BJ (cell line): ENCODE measurements around the gene KCNA5. TPM values are rescaled to one million over a fixed set of nuclear protein-coding genes. Genes with fewer than 3 reads are reported as not detected.

Experiments
- CTCF ChIA-PET: fragments of 350-600 bp; formaldehyde crosslinking; extraction: SDS; loops from one replicate; lab custom pipeline; 2021; ENCODE audit warnings: antibody characterized with exemption, inconsistent platforms; lab: Yijun Ruan, JAX
- POLR2A ChIA-PET: fragments of 300-600 bp; sonication (Branson Sonifier 250); formaldehyde crosslinking; extraction: SDS; loops from one replicate; lab custom pipeline; 2021; ENCODE audit warnings: antibody characterized with exemption; lab: Charles Lee
- DNase-seq: peaks from one replicate; pipeline ENCODE4 v3.0.0-alpha.2; 2011; ENCODE audit warnings: low read depth
- H3K27me3 ChIP-seq: 2 replicates; pipeline ENCODE4 v1.6.0; 2011; ENCODE audit warnings: low read length; ENCODE audit not compliant: control insufficient read depth, insufficient read depth
- H3K36me3 ChIP-seq: 2 replicates; pipeline ENCODE4 v1.5.1; 2011; ENCODE audit warnings: low read length; ENCODE audit not compliant: control insufficient read depth, insufficient read depth
- H3K4me3 ChIP-seq: 2 replicates; pipeline ENCODE4 v1.5.1; 2011; ENCODE audit warnings: low read depth, mild to moderate bottlenecking, control low read depth, low read length
- polyA plus RNA-seq: library from polyadenylated mRNA; depleted of rRNA; stranded (reverse); fragments of >200 nt; gene quantifications from 2 replicates; pipeline ENCODE4 v1.2.3, GENCODE V29; 2011
- TF ChIP-seq, protein P1 (sequence below): IDR thresholded peaks from 2 replicates; pipeline ENCODE4 v1.5.1; 2011; ENCODE audit warnings: low read depth, mild to moderate bottlenecking, control low read depth, inconsistent platforms, low read length, moderate library complexity; ENCODE audit not compliant: insufficient read depth

Gene KCNA5
- polyA plus RNA-seq, 1 experiment: not detected

GRCh38 chr12:5083955-5084849, 40.5 kb downstream of the KCNA5 start:
- Histone ChIP-seq H3K36me3 (no peaks in the 10 kb centered on the region), H3K27me3 (peaks cover 3% of the 10 kb centered on the region; the same call in 1 of the 2 replicates), H3K4me3 (no peak overlapping the region)
- ChIA-PET POLR2A (no interaction called here), CTCF (interaction anchor here (0.6 to 10.2 kb wide), 18 partner anchors 8 to 357 kb away, joined by 3 to 174 read pairs (median 3); no protein-coding TSS in a partner anchor)
- TF ChIP-seq, protein P1, sequence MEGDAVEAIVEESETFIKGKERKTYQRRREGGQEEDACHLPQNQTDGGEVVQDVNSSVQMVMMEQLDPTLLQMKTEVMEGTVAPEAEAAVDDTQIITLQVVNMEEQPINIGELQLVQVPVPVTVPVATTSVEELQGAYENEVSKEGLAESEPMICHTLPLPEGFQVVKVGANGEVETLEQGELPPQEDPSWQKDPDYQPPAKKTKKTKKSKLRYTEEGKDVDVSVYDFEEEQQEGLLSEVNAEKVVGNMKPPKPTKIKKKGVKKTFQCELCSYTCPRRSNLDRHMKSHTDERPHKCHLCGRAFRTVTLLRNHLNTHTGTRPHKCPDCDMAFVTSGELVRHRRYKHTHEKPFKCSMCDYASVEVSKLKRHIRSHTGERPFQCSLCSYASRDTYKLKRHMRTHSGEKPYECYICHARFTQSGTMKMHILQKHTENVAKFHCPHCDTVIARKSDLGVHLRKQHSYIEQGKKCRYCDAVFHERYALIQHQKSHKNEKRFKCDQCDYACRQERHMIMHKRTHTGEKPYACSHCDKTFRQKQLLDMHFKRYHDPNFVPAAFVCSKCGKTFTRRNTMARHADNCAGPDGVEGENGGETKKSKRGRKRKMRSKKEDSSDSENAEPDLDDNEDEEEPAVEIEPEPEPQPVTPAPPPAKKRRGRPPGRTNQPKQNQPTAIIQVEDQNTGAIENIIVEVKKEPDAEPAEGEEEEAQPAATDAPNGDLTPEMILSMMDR: peak; percentile 70
- DNase-seq: peak; percentile 10

- Histone ChIP-seq H3K27me3 (no peaks in the 10 kb centered on the region), H3K4me3 (no peak overlapping the region), H3K36me3 (no peaks in the 10 kb centered on the region)
- CTCF ChIA-PET: interaction anchor here (1.5 to 10.2 kb wide), 7 partner anchors 16 to 357 kb away, joined by 3 to 174 read pairs (median 9); no protein-coding TSS in a partner anchor
- POLR2A ChIA-PET: no interaction called here
- peak; percentile 78 for DNase-seq
- TF ChIP-seq, protein P1: no peak
Measured at GRCh38 chr12:5085896-5086295, 42.2 kb downstream of the KCNA5 start.

DNA sequence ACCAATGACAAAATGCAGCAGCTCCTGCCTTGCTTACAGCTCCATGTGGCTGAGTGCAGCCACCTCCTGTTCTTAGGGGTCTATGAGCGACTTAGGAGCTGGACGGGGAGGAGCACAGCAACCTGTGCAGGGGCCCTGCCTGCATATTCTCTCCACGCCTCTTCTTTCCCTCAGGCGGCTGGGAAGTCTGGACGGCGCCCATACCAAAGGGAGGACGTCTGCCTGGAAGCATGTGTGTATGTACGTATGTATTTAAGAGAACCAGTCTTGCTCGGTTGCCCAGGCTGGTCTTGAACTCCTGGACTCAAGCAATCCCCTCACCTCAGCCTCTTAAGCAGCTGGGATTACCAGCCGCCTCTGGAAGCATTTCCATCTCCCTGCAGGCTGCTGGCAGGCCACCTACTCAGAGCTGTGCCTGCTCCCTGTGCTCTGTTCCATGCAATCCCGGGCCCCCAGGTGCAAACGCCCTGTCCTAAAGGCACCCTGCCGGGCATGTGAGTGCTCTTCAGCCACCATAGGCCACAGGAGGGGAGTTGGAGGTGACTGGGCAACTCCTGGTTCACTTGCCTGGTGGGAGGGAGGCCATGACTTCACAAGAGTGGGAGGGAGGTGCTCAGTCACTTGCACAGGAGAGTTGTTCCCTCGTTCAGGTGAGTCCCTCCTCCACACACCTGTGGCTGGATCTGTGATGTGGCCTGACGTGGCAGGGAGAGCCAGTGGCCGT, 44.3 kb downstream of the KCNA5 start:
- DNase-seq: no peak
- POLR2A ChIA-PET: no interaction called here
- TF ChIP-seq, protein P1: no peak
- no peaks in the 10 kb centered on the region for H3K27me3 ChIP-seq
- H3K4me3 ChIP-seq: no peak overlapping the region
- no peaks in the 10 kb centered on the region for H3K36me3 ChIP-seq
- CTCF ChIA-PET: interaction anchor here (1.5 to 10.2 kb wide), 4 partner anchors 66 to 233 kb away, joined by 4 to 174 read pairs (median 12); no protein-coding TSS in a partner anchor

DNA sequence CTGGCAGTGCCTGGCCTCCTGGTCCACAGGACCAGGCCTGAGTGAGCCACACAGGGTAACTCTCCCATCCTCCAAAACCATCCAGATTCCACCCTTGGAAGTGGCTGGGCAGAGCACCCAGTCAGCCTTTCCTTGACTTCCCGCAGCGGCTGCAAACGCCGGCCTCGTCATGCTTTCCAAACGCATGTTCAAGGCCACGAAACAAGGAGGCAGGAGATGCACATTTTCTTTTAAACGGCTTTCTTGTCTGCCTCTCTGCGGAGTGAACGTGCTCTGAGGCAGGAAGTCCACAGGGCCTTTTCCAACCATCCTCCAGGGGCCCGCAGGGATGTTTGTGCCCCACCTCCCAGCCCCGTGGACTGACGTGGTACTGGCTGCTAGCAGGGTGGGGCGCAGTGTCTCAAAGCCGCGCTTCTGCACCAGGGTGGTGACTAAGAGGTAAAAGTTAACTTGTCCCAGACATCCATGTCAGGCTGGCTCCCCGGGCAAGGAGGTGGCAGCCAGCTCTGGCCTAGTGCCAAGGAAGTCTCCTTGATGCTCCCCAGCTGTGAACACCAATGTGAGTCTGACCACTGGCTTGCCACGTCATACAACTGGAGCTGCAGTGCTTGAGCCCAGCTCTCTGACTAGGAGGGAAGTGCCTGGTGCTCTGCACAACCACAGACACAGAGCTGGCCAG, 45.0 kb downstream of the KCNA5 start:
- ChIA-PET POLR2A (no interaction called here), CTCF (interaction anchor here (1.0 kb wide), 1 partner anchor 339 kb away, joined by 4 read pairs; no protein-coding TSS in a partner anchor)
- TF ChIP-seq, protein P1: no peak
- Histone ChIP-seq H3K4me3 (no peak overlapping the region), H3K36me3 (no peaks in the 10 kb centered on the region), H3K27me3 (no peaks in the 10 kb centered on the region)
- peak; percentile 63 for DNase-seq
